Pancreas (tissue), 10 donors: ENCODE measurements around the gene NSUN6. TPM values are rescaled to one million over a fixed set of nuclear protein-coding genes. Genes with fewer than 3 reads are reported as not detected.
"Not testable (repeated sequence)": the region's sequence is repeated elsewhere in the genome, so short reads cannot be mapped to it uniquely, and the experiment has no call there.

Source experiments
- ATAC-seq, 4 donors: fragments of 200-7000 bp; cut with Tn5 transposase; one replicate each; pipeline versions ENCODE4 v1.8.0 to v1.9.1; 2020; ENCODE audit warnings: mild to moderate bottlenecking in 4 of 4, moderate library complexity in 4 of 4
- DNase-seq, 6 donors: peaks; one replicate each; pipeline ENCODE4 v3.0.0-alpha.2; 2020
- FAIRE-seq: peaks from 2 replicates; lab custom pipeline; 2012; peaks lifted over from hg19 to GRCh38; lab: Jason Lieb, UNC
- H3K27ac ChIP-seq, 4 donors: fragments of 200-600 bp; sonication (generic); 1 replicate in 3 of 4; 2 replicates in 1 of 4; pipeline versions ENCODE4 v1.5.0 to v1.8.0; 2020
- H3K27me3 ChIP-seq, 4 donors: fragments of 200-600 bp; one replicate each; pipeline ENCODE4 v1.8.0; 2021
- H3K36me3 ChIP-seq, 3 donors: fragments of 200-600 bp; sonication (generic) in 1 of 3; one replicate each; pipeline versions ENCODE4 v1.5.0 to v1.8.0; 2020 to 2021
- H3K4me1 ChIP-seq, 3 donors: fragments of 200-600 bp; one replicate each; pipeline ENCODE4 v1.8.0; 2021
- H3K4me3 ChIP-seq, 4 donors: fragments of 200-600 bp; sonication (generic) in 2 of 4; one replicate each; pipeline versions ENCODE4 v1.5.0 to v1.8.0; 2020 to 2021
- H3K9me3 ChIP-seq, 4 donors: fragments of 200-600 bp; one replicate each; pipeline ENCODE4 v1.8.0; 2021
- WGBS, 2 donors: extraction: QIAGEN DNeasy Blood & Tissue Kit; methylation state at CpG; one replicate each; pipeline ENCODE4 v1.1.7; 2013; 5-methylcytosine and 5-hydroxymethylcytosine counted together
- intact Hi-C, 3 donors: fragments of 100-400 bp; cut with DNase I; formaldehyde crosslinking; loops; one replicate each; pipeline versions ENCODE4 v1.11.1 to v1.14.2; 2022
- polyA plus RNA-seq, 2 donors: library from polyadenylated mRNA; stranded (reverse); fragments of 200-250 nt; gene quantifications; one replicate each; pipeline ENCODE4 v1.2.3, GENCODE V29; 2013
- total RNA-seq, 6 donors: library from RNA; stranded (reverse); fragmentation: NEBNext Ultra II Directional in 4 of 6; extraction: Animal tissue kit (Norgen Biotek cat#: 25700) in 4 of 6; gene quantifications; one replicate each; pipeline versions ENCODE4 v1.2.1 to v1.2.4, GENCODE V29; 2021 to 2023
- TF ChIP-seq, protein P1 (sequence below), 4 donors: fragments of 200-600 bp; sonication (generic) in 3 of 4; IDR thresholded peaks; one replicate each; pipeline versions ENCODE4 v1.5.0 to v1.8.0; 2021; ENCODE audit warnings: antibody characterized with exemption in 4 of 4
- donor health status: healthy with polysubstance abuse.
- donor health status: DM: no; HTN: no; CAD: no; lungs with moderate emphysema.
- donor health status: DM: no; HTN: no; CAD: no.
- donor health status: control.
- donor health status: control.
- donor health status: Bipolar disorder and iron deficiency.
- donor health status: DM: yes; HTN: yes; CAD: no.
- donor health status: DM: no; HTN: no; CAD: no.
- donor health status: DM: no; HTN: no; CAD: no.
- donor health status: DM: yes; HTN: yes; CAD: no.

NSUN6 gene
- total and polyA plus RNA-seq, 8 donors: 7.3 to 16.5 (median 8.5) TPM

DNA sequence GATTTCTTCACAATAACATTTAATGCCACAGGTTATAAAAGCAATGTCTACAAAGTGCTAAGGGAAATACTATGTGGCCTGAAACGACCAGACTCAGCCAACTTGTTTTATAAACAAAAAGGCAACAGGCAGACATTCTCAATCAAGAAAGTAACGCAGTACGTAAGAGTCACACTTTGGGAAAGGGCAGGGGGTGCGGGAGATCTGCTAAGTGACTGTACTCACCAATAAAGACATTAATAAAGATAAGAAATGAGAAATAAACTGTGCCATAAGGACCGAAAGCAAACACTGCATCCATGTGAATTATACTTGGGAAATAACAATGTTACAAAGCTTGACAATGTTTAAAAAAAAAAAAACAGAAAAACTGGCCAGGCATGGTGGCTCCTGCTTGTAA lies 25.5 kb downstream of the NSUN6 start:
- WGBS, 2 donors: 87 to 92% methylated on average over 5 of the region's 5 CpGs
- ATAC-seq: no peak

DNA sequence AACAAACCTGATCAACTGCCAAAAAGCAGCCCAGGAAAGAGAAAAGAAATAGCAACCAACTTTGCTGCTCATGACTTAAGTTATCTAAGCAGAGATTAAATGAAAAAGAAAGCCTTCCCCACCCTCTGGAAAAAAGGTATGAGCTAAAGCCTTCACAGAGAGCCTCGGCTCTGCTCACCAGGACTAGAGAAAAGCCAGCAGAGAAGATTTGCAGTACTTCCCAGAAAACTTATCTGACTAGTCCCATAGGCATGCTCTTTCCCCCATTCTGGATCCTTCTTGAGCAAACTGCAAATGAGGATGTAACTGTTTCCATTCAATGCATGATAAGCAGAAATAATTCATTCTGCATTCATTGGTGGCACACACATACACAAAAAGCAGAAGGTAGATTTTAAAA lies 27.7 kb downstream of the NSUN6 start:
- H3K27me3 ChIP-seq, H3K36me3 ChIP-seq, FAIRE-seq, ATAC-seq, H3K4me1 ChIP-seq, H3K4me3 ChIP-seq, intact Hi-C loops, H3K9me3 ChIP-seq, H3K27ac ChIP-seq, DNase-seq: not testable (repeated sequence)
- 50 to 91% methylated on average over 1 of the region's 1 CpG for WGBS, 2 donors

More for the DNA sequence above, 25.5 kb downstream of the NSUN6 start:
- intact Hi-C loops: no loop called here
- TF ChIP-seq, protein P1, sequence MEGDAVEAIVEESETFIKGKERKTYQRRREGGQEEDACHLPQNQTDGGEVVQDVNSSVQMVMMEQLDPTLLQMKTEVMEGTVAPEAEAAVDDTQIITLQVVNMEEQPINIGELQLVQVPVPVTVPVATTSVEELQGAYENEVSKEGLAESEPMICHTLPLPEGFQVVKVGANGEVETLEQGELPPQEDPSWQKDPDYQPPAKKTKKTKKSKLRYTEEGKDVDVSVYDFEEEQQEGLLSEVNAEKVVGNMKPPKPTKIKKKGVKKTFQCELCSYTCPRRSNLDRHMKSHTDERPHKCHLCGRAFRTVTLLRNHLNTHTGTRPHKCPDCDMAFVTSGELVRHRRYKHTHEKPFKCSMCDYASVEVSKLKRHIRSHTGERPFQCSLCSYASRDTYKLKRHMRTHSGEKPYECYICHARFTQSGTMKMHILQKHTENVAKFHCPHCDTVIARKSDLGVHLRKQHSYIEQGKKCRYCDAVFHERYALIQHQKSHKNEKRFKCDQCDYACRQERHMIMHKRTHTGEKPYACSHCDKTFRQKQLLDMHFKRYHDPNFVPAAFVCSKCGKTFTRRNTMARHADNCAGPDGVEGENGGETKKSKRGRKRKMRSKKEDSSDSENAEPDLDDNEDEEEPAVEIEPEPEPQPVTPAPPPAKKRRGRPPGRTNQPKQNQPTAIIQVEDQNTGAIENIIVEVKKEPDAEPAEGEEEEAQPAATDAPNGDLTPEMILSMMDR (IDR thresholded peaks at IDR 0.05): no peak
- Histone ChIP-seq H3K36me3 (no peaks in the 10 kb centered on the region), H3K4me1 (peaks cover 0 to 4% (median 0%) of the 10 kb centered on the region in 3 donors), H3K27me3 (no peaks in the 10 kb centered on the region), H3K4me3 (no peak overlapping the region), H3K27ac (no peak overlapping the region), H3K9me3 (no peaks in the 10 kb centered on the region)
- DNase-seq: no peak
- no peak for FAIRE-seq

DNA sequence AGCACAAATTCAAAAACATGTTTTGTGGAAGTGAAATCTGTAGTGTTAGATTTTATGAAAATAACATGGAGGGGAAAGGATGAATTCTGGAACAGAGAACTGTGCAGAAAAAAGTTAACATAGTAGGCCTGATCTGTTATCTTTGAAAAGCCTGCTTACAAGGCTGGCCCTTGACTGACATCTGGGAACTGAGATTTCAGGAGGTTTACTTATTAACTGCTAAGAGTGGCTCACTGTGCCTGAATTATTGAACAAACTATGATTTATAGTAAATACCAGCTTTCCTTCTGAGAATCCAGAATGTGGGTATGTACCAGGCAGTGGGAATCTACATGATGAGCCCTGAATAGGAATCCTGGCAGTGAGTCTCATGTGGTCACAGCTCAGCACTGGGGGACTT lies 30.5 kb downstream of the NSUN6 start:
- H3K9me3 ChIP-seq: no peaks in the 10 kb centered on the region
- H3K27me3 ChIP-seq: no peaks in the 10 kb centered on the region
- ATAC-seq: peak in 2 of 4 donors; percentile 32 to 58
- H3K4me3 ChIP-seq: no peak overlapping the region
- FAIRE-seq: no peak
- no peaks in the 10 kb centered on the region for H3K36me3 ChIP-seq
- H3K4me1 ChIP-seq: no peaks in the 10 kb centered on the region
- no peak overlapping the region for H3K27ac ChIP-seq
- TF ChIP-seq, protein P1 (IDR thresholded peaks at IDR 0.05): no peak
- intact Hi-C loops: no loop called here
- DNase-seq: no peak

DNA sequence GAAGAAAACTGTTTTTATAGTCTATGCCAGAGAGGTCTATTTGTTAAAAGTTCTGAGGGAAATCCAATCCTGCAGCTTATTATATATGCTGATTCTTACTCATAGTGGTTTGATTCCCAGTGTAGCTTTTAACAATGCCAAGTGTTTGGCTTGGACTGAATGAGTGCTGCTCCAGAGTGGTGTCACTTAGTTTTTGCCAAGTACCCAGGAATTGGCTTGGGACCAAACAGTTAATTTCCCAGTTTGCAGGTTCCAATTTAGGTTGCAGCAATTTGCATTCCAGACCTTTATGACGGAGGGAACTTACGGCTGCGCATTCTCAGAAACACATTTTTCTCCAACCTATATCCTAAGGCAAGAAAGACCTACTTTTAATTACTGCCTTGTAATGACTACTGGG lies 32.4 kb downstream of the NSUN6 start:
- WGBS, 2 donors: 89 to 91% methylated on average over 3 of the region's 3 CpGs
- no peaks in the 10 kb centered on the region for H3K4me1 ChIP-seq
- FAIRE-seq (no peak), DNase-seq (no peak), ATAC-seq (peak in 1 of 4 donors; percentile 31)
- H3K4me3 ChIP-seq: no peak overlapping the region
- no peaks in the 10 kb centered on the region for H3K27me3 ChIP-seq
- H3K9me3 ChIP-seq: no peaks in the 10 kb centered on the region
- H3K27ac ChIP-seq: no peak overlapping the region
- H3K36me3 ChIP-seq: no peaks in the 10 kb centered on the region
- intact Hi-C loops: no loop called here
- TF ChIP-seq, protein P1 (IDR thresholded peaks at IDR 0.05): no peak

DNA sequence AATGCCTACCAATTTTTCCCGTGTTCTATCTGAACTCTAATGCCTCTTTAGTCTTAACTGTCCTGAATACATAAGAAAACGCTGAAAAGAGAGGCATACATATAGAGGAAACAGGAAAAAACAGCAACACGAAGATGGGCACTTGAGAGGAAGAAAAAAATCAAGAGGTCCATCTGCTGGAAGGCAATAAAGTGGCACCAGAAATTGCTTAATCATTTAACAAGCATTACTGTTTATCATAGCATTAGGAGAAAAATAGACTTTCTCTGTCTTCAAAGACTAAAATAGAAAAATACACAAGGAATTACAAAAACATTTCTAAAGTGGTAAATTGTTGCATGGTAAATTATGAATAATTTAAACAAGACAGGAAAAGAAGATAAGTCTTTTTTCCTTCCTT lies 35.0 kb downstream of the NSUN6 start:
- H3K27ac ChIP-seq: no peak overlapping the region
- H3K4me1 ChIP-seq: no peaks in the 10 kb centered on the region
- no peak for ATAC-seq
- no peak for DNase-seq
- TF ChIP-seq, protein P1 (IDR thresholded peaks at IDR 0.05): no peak
- H3K36me3 ChIP-seq: peaks cover 0 to 5% (median 0%) of the 10 kb centered on the region in 3 donors
- H3K4me3 ChIP-seq: no peak overlapping the region
- no peaks in the 10 kb centered on the region for H3K9me3 ChIP-seq
- no peaks in the 10 kb centered on the region for H3K27me3 ChIP-seq
- FAIRE-seq: no peak
- intact Hi-C loops: no loop called here
- 68 to 77% methylated on average over 3 of the region's 3 CpGs for WGBS, 2 donors
